GM18520 (cell line): ENCODE measurements around the gene ANO3.
A peak's percentile ranks its signal among the peaks of the same experiment; 100 is the strongest.
"Not testable (repeated sequence)": the region's sequence is repeated elsewhere in the genome, so short reads cannot be mapped to it uniquely, and the experiment has no call there.

ENCODE experiments used
- ATAC-seq: cut with Tn5 transposase; IDR thresholded peaks from one replicate; pipeline ENCODE4 v1.9.1; 2021; ENCODE audit not compliant: unreplicated experiment

Gene ANO3

DNA sequence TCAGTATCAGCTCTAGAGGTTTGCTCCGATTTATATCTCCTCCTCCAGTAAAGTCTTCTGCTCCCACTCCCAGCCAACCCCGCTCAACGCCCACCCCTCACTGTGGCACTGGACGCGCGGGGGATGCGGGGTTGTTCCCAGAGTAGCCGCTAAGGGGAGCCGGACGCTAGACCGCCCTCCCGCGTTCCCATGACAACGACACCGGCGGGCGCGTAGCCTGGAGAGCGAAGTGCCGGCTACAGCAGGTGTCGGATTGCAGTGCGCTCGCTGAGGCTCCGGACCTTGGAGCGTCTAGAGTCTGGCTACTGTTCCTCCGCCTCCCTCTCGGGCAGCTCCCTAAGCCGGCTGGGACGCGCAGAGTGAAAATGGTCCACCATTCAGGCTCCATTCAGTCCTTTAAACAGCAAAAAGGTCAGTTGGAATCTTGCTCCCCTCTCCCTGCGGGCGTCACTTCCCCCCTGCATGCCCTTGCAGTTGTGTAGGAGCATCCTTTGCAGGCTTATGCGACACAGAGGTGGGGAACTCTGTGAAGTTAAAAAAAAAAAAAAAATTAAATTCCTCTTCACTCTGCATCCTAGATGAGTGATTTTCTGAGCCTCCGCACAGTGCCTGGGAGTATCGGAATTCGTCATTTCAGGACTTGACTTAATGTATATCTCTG, at the start of gene ANO3:
TSS of gene ANO3 (plus strand) at position 220 of the 661 bp plus-strand sequence. CDS start at position 366, 146 bp downstream.
- ATAC-seq: peak; percentile 50

DNA sequence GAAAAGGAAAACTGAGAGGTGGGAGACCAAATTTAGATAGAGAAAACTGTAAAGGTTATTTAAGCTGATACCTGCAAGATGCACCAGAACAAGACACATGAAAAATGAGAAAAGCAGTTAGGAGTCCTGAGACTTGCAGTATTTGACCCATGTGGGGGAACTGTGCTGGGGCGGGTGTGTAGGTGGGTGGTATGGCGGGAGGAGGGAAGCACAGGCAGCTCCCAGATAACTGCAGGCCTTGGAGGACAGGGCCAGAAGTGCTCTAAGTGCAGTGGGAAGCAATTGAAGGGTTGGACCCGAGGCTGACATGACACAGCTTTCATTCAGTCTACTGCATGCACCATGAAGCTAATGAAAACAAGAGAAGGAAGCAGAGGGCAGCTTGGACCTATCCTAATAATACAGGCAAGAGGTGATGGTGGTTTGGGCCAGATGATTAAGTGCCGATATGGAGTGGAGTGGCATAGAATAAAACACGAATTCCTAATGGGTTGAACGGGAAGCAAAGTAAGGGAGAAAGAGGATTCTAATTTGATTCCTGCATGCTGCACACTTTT, 48.0 kb upstream of the ANO3 start:
- ATAC-seq: no peak

DNA sequence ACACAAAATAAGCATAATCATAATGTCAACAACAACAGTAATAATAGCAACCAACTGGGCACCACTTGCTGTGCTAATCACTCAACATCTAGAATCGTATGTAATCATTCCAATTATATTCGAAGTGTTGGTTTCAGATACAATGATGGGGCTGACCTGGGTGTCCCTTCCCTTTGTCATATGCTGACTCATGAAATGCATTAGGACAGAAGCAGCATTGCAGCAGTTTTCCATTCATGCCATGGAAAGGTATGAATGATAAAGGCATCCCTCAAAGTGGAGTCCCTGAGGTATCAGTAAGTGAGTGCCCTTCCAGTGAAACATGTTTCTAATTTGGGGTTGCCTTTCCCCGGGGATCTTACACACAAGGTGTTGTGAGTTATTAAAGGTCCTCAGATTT, 46.3 kb upstream of the ANO3 start:
- ATAC-seq: no peak

DNA sequence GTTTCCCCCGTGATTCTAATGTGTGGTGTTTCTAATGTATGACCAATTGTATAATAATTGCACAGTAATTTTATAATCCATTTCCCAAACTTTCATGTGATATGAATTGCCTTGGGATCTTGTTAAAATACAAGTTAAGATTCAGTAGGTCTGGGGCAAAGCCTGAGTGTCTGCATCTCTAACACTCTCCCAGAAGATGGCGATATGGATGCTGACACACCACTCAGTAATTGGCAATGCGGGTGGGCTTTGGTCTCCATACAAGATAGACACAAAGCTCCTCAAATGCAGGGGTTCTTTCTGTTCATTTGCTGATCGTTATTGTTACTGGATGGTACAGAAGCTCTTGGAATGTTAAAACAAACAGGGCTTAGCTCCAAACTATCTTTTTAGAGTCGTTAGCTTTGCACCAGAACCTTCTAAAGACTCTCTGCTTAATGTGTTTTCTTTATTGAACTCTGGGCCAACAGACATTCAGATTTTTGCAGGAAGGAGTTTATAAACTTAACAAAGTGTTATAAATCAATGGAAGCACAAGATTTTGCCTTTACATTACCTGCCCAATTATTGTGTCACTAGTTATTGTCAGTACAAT, 45.4 kb upstream of the ANO3 start:
- ATAC-seq: no peak

DNA sequence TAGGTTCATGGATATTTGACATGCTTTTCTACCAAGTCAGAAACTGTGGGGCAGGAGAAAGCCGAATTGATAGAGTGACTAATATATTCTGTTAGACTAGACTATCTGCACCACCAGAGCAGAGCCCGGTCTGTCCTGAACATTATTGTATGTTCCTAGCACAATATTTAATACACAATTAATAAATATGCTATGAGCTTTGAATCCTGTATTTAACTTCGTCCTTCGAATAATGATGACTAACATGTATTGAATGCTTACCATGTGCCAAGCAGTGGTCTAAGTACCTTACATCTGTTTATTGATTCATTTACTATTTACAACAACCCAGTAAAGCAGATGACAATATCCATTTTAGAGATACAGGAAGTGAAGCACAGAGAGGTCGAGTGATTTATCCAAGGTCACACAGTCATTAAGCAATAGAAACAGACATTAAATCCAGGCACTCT, 44.8 kb upstream of the ANO3 start:
- ATAC-seq: no peak

DNA sequence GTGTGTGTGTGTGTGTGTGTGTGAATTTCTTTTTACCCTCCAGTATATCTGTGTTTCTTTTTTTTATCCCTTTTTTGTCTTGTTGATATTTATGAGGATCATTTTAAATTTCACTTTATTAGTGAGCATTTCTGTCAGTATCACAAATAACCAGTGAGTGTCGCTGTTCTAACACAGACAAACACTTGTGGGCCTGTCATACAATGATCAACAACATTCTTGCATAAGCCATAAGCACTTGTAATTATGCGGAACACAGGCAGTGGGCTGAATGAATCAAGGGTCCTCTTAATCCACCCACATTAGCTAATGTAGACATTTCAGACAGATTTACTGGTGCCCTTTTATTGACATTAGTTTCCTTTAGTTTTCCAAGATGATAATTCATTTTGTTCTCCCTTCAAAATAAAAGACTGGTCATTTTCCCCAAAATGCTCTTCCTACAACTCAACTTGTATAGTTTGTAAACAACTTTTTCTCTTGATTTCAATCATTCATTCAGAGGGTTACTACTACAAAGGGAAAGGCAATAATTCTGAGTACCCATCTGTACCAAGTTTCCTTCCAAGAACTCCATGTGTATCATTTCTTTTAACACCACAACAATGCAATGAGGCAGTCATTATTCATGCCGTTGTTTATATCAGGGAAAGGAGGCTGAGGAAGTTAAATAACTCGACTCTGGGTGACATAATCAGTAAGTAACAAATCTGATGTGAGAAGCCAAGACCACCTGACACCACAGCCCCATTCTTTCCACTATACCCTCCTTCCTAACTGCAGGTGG, 34.5 kb upstream of the ANO3 start:
- ATAC-seq: peak; percentile 81

DNA sequence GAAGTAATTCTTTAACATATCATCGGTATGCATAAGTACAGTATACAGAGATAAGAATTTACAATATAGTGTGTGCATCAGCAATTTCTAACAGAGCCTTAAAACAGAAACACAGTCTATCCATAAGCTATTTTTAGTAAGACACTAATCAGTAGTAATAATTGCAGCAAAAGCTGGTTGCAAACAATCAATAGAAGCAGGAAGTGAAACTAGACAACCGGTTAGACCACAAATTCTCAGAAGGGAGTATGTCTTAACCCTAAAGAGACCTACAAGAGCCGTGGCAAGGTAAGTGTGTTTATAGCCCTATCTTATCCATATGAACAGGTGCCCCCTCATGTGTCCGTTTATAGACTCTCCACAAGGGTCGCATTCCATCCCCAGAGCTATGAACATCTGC, 15.6 kb upstream of the ANO3 start:
- ATAC-seq: not testable (repeated sequence)

DNA sequence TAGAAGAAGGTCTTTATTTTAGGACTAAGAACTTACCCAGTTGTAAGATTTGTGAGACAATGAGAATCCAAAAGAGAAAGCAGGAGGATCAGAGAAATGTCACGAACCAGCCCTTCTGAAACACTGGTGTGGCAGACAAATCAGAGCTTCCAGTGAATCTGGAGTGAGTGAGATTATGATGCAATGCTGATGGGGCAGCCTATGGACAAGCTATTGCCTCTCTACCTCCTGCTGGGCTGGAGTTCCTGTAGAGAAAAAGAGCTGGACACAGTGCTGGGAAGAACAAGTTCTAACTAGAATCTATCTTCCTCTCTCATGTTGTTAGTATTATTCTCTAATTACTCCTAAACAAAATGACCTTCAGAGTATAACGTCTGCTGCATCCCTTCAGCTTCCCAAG, 12.0 kb upstream of the ANO3 start:
- no peak for ATAC-seq

DNA sequence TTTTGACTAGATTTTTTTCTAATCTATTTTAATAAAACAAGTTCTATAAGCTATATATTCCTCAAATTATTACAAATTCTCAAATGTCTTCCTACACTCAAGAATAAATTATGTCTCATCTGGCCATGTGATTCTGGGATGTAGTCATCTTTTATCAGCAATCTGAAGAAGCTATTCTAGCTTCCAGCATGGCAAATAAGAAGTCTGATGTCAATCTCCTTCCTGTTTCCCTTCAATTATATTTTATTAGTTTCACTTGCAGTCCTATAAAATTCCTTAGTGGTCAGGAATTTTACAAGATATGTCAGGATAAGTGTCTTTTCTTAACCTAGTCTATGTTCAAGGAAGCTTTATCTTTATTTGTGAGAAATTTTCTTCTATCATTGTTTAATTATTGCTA, 10.4 kb upstream of the ANO3 start:
- no peak for ATAC-seq

DNA sequence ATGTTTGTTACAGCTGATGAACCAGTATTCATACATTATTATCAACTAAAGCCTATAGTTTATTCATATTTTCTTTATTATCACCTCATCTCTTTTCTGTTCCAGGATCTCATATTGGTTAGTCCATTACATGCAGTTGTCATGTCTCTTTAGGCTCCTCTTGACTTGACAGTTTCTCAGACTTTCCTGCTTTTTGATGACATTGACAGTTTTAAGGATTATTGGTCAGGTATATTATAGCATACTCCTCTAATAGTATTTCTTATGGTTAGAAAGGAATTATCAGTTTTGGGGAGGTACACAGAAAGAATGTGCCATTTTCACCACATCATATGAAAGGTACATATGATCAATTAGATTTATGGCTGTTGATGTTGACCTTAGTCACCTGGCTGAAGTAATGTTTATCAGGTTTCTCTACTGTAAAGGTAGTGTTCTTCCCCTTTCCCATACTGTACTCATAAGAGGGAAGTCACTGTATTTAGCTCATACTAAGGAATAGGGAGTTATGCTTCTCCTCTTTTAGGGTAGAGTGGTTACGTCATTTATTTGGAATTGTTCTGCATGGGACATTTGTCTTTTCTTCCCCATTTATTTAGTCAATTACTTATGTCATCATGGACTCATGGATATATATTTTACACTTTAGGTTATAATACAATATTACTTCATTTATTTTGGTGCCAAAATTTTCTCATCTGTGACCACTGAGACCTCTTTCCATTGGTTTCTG, 9.4 kb upstream of the ANO3 start:
- ATAC-seq: no peak

DNA sequence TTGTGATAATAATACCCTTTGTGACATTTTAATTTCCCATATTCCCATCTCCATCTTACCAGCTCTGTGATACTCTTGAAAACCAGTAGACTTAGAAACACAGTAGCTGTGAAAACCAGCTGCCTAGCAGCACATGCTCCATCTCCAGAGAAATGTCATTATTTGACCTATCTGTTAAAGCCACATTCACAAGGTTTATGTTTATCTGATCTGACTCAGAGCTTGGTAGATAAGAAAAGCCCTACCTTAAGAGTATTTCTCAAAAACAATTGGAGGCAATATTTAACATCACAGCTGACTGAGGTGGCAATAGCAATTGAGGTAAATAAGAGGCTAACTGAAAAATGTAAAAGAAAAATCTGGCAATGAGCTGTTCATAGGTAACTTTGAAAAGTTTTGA, 8.1 kb upstream of the ANO3 start:
- ATAC-seq: no peak

DNA sequence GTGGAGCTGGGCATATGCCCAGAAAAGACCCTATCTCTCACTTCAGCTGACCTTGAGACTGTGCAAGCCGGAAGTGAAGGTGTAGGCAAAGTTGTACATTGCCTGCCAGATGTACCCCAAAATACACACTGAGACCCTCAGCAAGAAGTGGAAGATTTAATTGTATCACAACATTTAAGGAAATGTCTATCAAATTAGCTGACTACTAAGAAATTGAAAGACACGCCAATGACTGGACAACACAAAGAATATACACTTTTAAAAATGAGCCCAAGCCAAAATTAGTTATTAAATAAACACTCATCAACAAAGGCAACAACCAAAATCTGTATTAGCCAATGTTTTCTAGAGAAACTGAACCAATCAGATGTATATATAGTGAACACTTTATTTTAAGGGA, 7.7 kb upstream of the ANO3 start:
- no peak for ATAC-seq

DNA sequence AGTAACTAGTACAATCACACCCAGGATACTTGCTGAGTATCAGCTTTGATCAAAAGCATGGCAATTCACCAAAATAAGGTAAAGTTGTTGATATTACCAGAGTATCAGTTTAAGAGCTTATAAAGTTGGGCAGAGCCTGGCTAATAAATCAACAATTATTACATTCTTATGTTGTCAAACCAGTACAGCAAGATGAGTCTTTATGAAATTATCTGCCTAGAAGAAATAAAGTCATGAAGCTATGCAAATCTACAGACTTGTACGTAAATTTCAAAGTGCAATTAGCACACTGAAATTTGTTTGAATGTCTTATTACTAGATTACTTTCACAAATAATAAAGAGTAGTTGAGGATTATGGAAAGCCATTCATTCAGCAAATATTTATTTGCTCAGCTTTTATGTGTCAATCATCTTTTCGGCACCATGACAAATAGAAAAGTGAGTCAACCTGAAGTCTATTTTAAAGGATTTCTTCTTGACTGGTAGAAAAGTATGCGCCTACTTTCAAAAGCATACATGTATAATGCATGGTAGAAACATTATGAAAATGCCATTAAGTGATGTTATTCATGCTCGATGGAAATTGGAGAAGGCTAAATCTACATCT, 5.0 kb upstream of the ANO3 start:
- no peak for ATAC-seq

DNA sequence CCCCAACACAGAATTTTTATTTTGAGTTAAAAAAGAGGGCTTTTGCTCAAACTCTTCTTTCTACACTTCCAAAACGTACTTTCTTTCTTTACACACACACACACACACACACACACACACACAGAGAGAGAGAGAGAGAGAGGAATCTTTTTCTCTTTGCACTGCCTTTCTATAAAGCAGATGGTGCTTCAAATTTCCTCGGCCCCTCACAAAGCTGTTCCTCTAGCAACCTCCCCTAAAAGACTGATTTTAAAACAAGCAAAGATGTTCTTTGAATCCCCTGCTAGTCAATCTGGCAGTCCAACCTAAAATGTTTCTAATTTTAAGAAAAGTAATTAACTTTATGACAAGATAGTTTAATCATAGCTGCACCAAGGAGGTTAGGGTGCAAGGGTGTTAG, 2.7 kb upstream of the ANO3 start:
- ATAC-seq: no peak

DNA sequence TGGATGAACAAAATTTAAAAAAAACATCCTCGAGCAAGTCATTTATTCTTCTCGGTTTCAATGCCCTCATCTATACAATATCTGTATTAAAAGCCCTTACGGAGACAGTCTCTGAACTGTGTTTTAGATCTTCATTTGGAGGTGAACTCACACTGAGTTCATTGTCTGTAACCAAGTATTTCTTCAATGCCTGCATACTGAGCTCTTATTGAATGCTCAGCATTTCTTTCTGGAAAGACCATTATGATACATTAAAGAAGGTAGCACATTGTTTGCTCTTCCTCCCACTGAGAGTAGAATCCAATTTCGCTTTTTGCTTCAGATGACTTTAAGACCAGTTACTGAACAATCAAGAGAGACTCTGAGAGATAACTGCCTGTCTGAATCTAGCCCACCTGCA, 1.7 kb upstream of the ANO3 start:
- no peak for ATAC-seq

DNA sequence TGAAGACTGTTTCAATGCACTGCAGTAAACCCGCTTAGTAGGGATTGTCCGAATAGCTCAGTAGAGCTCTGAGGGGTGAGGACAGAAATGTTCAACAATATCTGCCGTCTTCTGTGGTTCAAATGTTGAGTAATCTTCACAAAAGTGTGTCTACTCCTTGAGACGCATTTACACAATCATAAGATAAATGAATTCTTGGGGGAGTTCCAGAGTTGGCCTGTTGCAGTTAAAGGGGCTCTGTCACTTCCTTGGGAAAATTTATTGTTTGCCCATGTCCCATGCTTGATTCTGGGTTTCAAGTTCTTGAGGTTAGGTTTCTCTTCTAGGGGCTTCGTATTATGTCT, 614 bp downstream of the ANO3 start:
- no peak for ATAC-seq

DNA sequence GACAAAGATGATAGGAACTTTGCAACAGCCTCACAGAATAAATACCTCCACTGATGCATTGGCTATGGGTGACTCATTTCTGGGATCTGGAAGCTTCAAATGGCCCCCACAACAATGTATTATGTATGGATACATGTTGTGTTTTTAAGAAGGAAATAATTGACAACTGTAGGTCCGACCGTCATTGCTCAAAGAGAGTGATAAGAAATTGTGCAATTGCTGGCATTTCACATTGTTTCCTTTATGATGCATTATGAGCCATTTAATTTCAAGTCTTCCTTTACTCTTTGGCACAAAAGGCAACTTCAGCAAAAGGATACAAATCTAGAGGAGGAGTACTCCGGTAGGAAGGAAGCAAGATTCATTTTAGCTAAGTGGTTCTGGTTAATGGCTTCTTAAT, 2.0 kb downstream of the ANO3 start:
- ATAC-seq: no peak

DNA sequence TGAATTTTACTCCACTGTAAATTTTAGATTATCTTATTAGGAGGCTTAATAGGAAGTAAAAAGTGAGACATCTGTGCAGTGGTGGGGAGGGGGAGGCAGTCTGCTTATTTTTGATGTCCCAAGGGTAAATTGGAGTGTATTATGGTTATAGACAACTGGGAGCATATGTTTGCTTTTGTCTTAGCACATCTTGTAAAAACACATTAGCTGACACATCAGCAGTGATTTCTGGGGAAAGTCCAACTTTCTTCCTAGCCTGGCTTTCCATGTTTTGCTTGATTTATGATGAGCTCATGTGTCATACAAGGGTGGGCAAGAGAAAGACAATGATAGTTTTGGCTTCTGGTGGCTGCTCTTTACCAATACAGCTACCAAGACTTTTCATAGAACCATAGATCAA, 4.0 kb downstream of the ANO3 start:
- no peak for ATAC-seq

DNA sequence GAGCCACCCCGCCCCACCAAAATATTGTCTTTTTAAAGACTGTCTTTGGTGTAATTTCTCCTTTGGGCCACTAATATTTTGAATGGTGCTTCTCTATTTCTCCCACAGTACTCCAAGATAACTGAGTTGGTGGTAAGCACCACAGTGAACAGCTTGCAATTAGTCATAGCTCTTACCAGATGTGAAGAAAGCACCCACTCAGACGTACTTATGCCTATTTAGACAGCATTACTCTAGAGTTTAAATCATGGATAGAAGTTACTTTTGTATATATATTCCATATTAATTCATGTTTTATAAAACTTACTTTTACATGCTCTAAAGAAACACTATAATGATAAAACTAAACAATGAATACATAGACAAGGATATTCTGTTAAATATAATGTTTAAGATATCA, 12.7 kb downstream of the ANO3 start:
- ATAC-seq: no peak

DNA sequence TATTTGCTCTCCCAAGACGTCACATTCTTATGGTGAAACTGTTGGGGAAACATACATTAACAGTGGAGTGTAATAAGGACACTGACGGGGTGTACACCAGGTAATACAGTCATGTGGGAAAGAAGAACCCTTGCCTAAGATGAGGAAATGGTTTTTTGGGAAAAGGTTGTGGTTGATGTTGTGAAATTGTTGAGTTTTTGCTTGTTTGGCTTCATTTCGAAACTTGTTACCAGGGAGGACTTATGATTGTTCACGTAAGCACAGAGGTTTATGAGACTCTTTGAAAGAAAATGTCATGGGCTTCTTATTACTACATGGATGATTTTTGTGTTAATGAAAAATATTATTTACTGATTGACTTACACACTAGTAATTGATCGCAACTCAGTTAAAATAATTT, 16.8 kb downstream of the ANO3 start:
- ATAC-seq: no peak

DNA sequence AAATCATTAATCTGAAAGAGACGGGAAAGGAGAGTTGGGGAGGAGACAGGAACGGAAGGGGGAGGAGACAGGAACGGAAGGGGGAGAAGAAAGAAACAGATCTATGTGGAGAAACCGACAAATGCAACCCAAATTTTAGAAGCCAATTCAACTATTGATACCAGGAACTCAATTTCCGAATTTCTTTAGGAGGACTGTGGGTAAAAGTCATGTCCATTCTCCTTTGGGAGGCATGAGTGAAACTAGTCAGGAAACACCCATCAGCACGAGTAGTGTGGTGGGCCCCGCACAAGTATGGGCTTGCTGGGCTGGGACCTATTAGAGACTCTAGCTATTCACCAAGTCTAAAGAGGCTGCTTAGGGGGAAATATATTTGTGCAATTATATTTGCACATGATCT, 18.1 kb downstream of the ANO3 start:
- ATAC-seq: no peak
